H9 (cell line): Measurements from ENCODE around the gene OTX2. TPM values are rescaled to one million over a fixed set of nuclear protein-coding genes. Genes with fewer than 3 reads are reported as not detected.

ENCODE experiments used
- DNase-seq: peaks from one replicate; pipeline ENCODE4 v3.0.0-alpha.2; 2017
- H2AFZ ChIP-seq: one replicate; pipeline ENCODE4 v1.6.1; 2013; ENCODE audit warnings: mild to moderate bottlenecking, low read length, control low read depth, moderate library complexity
- H2AK5ac ChIP-seq: 2 replicates; pipeline ENCODE4 v1.6.1; 2013; ENCODE audit warnings: low read length, control low read depth, mixed read lengths; ENCODE audit not compliant: insufficient read length
- H2BK120ac ChIP-seq: one replicate; pipeline ENCODE4 v1.6.1; 2013; ENCODE audit warnings: low read depth, mild to moderate bottlenecking, low read length, control low read depth, inconsistent platforms; ENCODE audit not compliant: poor library complexity, severe bottlenecking
- H2BK12ac ChIP-seq: 2 replicates; pipeline ENCODE4 v1.6.1; 2013; ENCODE audit warnings: low read length, control low read depth, mixed read lengths, low read depth; ENCODE audit not compliant: insufficient read length
- H2BK15ac ChIP-seq: 2 replicates; pipeline ENCODE4 v1.6.1; 2013; ENCODE audit warnings: low read depth, low read length, control low read depth
- H2BK20ac ChIP-seq: one replicate; pipeline ENCODE4 v1.6.1; 2013; ENCODE audit warnings: low read depth, mild to moderate bottlenecking, low read length, control low read depth, inconsistent platforms; ENCODE audit not compliant: poor library complexity, severe bottlenecking
- H2BK5ac ChIP-seq: 2 replicates; pipeline ENCODE4 v1.6.1; 2013; ENCODE audit warnings: low read length, control low read depth, mixed read lengths; ENCODE audit not compliant: insufficient read length
- H3K14ac ChIP-seq: 2 replicates; pipeline ENCODE4 v1.6.1; 2013; ENCODE audit warnings: low read length, control low read depth; ENCODE audit not compliant: insufficient read depth
- H3K18ac ChIP-seq: 2 replicates; pipeline ENCODE4 v1.6.1; 2013; ENCODE audit warnings: low read depth, mild to moderate bottlenecking, mixed read lengths, low read length, control low read depth; ENCODE audit not compliant: insufficient read length
- H3K23ac ChIP-seq: 2 replicates; pipeline ENCODE4 v1.6.1; 2013; ENCODE audit warnings: low read length, control low read depth, mixed read lengths, low read depth; ENCODE audit not compliant: insufficient read length
- H3K23me2 ChIP-seq: 2 replicates; pipeline ENCODE4 v1.6.1; 2013; ENCODE audit warnings: low read depth, mild to moderate bottlenecking, mixed read lengths, low read length, control low read depth; ENCODE audit not compliant: insufficient read length, poor library complexity, severe bottlenecking
- H3K27ac ChIP-seq: 2 replicates; pipeline ENCODE4 v1.5.1; 2013; ENCODE audit warnings: low read length, control low read depth, mixed read lengths, low read depth; ENCODE audit not compliant: insufficient read length
- H3K27me3 ChIP-seq: 2 replicates; pipeline ENCODE4 v1.6.1; 2013; ENCODE audit warnings: low read length, control low read depth, inconsistent platforms; ENCODE audit not compliant: insufficient read depth
- H3K4ac ChIP-seq: 2 replicates; pipeline ENCODE4 v1.6.1; 2013; ENCODE audit warnings: low read depth, mild to moderate bottlenecking, control low read depth, inconsistent platforms, low read length, moderate library complexity
- H3K4me1 ChIP-seq: 2 replicates; pipeline ENCODE4 v1.6.1; 2013; ENCODE audit warnings: low read length, control low read depth, inconsistent platforms; ENCODE audit not compliant: insufficient read depth
- H3K4me2 ChIP-seq: 2 replicates; pipeline ENCODE4 v1.6.1; 2013; ENCODE audit warnings: low read length, control low read depth, mixed read lengths; ENCODE audit not compliant: insufficient read length, insufficient read depth
- H3K56ac ChIP-seq: 2 replicates; pipeline ENCODE4 v1.6.1; 2013; ENCODE audit warnings: low read depth, mild to moderate bottlenecking, mixed read lengths, low read length, control low read depth; ENCODE audit not compliant: insufficient read length
- H3K79me1 ChIP-seq: 2 replicates; pipeline ENCODE4 v1.6.1; 2013; ENCODE audit warnings: low read depth, mild to moderate bottlenecking, moderate library complexity, low read length, control low read depth, inconsistent platforms; ENCODE audit not compliant: insufficient read depth, poor library complexity, severe bottlenecking
- H3K79me2 ChIP-seq: 2 replicates; pipeline ENCODE4 v1.6.1; 2013; ENCODE audit warnings: low read length, control low read depth, inconsistent platforms; ENCODE audit not compliant: insufficient read depth
- H3K9ac ChIP-seq: 2 replicates; pipeline ENCODE4 v1.6.1; 2013; ENCODE audit warnings: low read length, control low read depth, mixed read lengths; ENCODE audit not compliant: insufficient read length; ENCODE audit errors: extremely low read depth
- H3K9me3 ChIP-seq: one replicate; pipeline ENCODE4 v1.6.1; 2013; ENCODE audit warnings: low read depth, low read length, inconsistent platforms; ENCODE audit not compliant: control insufficient read depth
- H3T11ph ChIP-seq: one replicate; pipeline ENCODE4 v1.6.1; 2013; ENCODE audit warnings: mild to moderate bottlenecking, low read length, control low read depth, inconsistent platforms
- H4K20me1 ChIP-seq: one replicate; pipeline ENCODE4 v1.6.1; 2013; ENCODE audit not compliant: control insufficient read depth, insufficient read length, insufficient read depth
- H4K5ac ChIP-seq: 2 replicates; pipeline ENCODE4 v1.6.1; 2013; ENCODE audit warnings: low read depth, mild to moderate bottlenecking, mixed read lengths, low read length, control low read depth; ENCODE audit not compliant: insufficient read length
- H4K8ac ChIP-seq: replicated peaks from 2 replicates; pipeline ENCODE4 v1.6.1; 2013; ENCODE audit warnings: low read length, control low read depth, mixed read lengths, low read depth; ENCODE audit not compliant: insufficient read length
- H4K91ac ChIP-seq: 2 replicates; pipeline ENCODE4 v1.6.1; 2013; ENCODE audit warnings: low read depth, mild to moderate bottlenecking, moderate library complexity, mixed read lengths, low read length, control low read depth; ENCODE audit not compliant: insufficient read length
- H3K27ac Mint-ChIP-seq, 3 experiments: 2 replicates in 2 of 3; 3 replicates in 1 of 3; pipeline ENCODE4 v1.8.0; 2020 to 2021; ENCODE audit warnings: mixed read lengths in 3 of 3, mild to moderate bottlenecking in 1 of 3, moderate library complexity in 1 of 3
- H3K27me3 Mint-ChIP-seq: 2 replicates; pipeline ENCODE4 v1.8.0; 2021; ENCODE audit warnings: low read depth, mild to moderate bottlenecking, moderate library complexity, mixed read lengths
- H3K36me3 Mint-ChIP-seq, 3 experiments: 2 replicates in 2 of 3; 3 replicates in 1 of 3; pipeline ENCODE4 v1.8.0; 2020 to 2021; ENCODE audit warnings: low read depth in 3 of 3, mixed read lengths in 3 of 3; ENCODE audit not compliant: insufficient read depth in 1 of 3
- H3K4me1 Mint-ChIP-seq, 2 experiments: 2 replicates each; pipeline ENCODE4 v1.8.0; 2020; ENCODE audit warnings: mixed read lengths in 2 of 2
- H3K4me3 Mint-ChIP-seq, 2 experiments: 2 replicates in 1 of 2; 3 replicates in 1 of 2; pipeline ENCODE4 v1.8.0; 2020 to 2021; ENCODE audit warnings: mild to moderate bottlenecking in 2 of 2, mixed read lengths in 2 of 2, moderate library complexity in 1 of 2
- H3K9me3 Mint-ChIP-seq, 2 experiments: 2 replicates in 1 of 2; 3 replicates in 1 of 2; pipeline ENCODE4 v1.8.0; 2020; ENCODE audit warnings: mild to moderate bottlenecking in 2 of 2, mixed read lengths in 2 of 2, moderate library complexity in 1 of 2
- CTCF ChIP-seq: fragments of 200-600 bp; sonication (generic); conservative IDR thresholded peaks from 3 replicates; pipeline ENCODE4 v1.8.0; 2021; ENCODE audit warnings: antibody characterized with exemption, mild to moderate bottlenecking
- WGBS: extraction: QIAGEN DNeasy Blood & Tissue Kit; methylation state at CpG from one replicate; pipeline ENCODE4 v1.1.7; 2013; ENCODE audit warnings: missing lambda C conversion rate, low lambda C conversion rate, mixed read lengths; ENCODE audit not compliant: insufficient read length; ENCODE audit errors: extremely low coverage; 5-methylcytosine and 5-hydroxymethylcytosine counted together
- total RNA-seq: library from RNA; stranded (reverse); gene quantifications from 2 replicates; pipeline ENCODE4 v1.2.1, GENCODE V29; 2021

OTX2 gene
- total RNA-seq, 1 experiment from 2014 or later: 193 TPM

- Histone ChIP-seq H2BK120ac (no peak overlapping the region), H4K20me1 (peaks cover 2% of the 10 kb centered on the region), H4K91ac (no peak overlapping the region), H3K27me3 (peaks cover 52% of the 10 kb centered on the region; the same call in 1 of the 2 replicates), H2AK5ac (no peak overlapping the region), H2BK20ac (no peak overlapping the region), H3K9me3 (no peaks in the 10 kb centered on the region), H3K27ac (no peak overlapping the region), H3T11ph (no peak overlapping the region), H2BK5ac (no peak overlapping the region), H3K23ac (no peak overlapping the region), H2AFZ (no peak overlapping the region), H3K18ac (no peak overlapping the region), H2BK12ac (no peak overlapping the region), H2BK15ac (no peak overlapping the region), H3K79me2 (no peaks in the 10 kb centered on the region; the same call in 1 of the 2 replicates), H3K56ac (no peak overlapping the region), H3K4ac (no peak overlapping the region), H3K9ac (no peak overlapping the region), H3K79me1 (peaks cover 1% of the 10 kb centered on the region), H3K14ac (no peak overlapping the region), H3K23me2 (peaks cover 46% of the 10 kb centered on the region), H4K5ac (no peak overlapping the region), H3K4me1 (peaks cover 14% of the 10 kb centered on the region), H3K4me2 (peak overlapping the region; percentile 78), H4K8ac (no peak overlapping the region)
- no CpG with 5 or more reads among the region's 41 CpGs for WGBS
- Mint-ChIP-seq H3K4me3 (peak overlapping the region; percentile 71 to 97), H3K4me1 (peaks cover 76 to 82% of the 10 kb centered on the region in 2 experiments), H3K9me3 (no peaks in the 10 kb centered on the region; a peak in 1 of 5 replicates), H3K27ac (peak overlapping the region; percentile 9 to 92 (median 78); a peak in 4 of 7 replicates), H3K27me3 (peaks cover 43% of the 10 kb centered on the region), H3K36me3 (peaks cover 27 to 42% (median 36%) of the 10 kb centered on the region in 3 experiments)
- TF ChIP-seq CTCF: no peak
- DNase-seq: peak; percentile 65
Measured at GRCh38 chr14:56798447-56799342, 11.6 kb downstream of the OTX2 start.
